K562 (cell line): ENCODE measurements around the gene CFL1. TPM values are rescaled to one million over a fixed set of nuclear protein-coding genes. Genes with fewer than 3 reads are reported as not detected.

ENCODE experiments used
- ATAC-seq: fragments of 200-7000 bp; cut with Tn5 transposase; 3 replicates; pipeline ENCODE4 v1.9.1; 2020; ENCODE audit warnings: moderate library complexity
- BruUV-seq: library from RNA; stranded (reverse); fragments of 400-500 nt; replicated peaks from 2 replicates; lab custom pipeline; 2021; lab: Mats Ljungman, UMichigan
- CTCF ChIA-PET: fragments of 300-600 bp; formaldehyde crosslinking; extraction: SDS; loops from one replicate; lab custom pipeline; 2021; ENCODE audit warnings: low intra/inter-chr PET ratio; lab: Yijun Ruan, JAX
- POLR2A ChIA-PET: fragments of 300-600, 350-650 bp; sonication (Branson Sonifier 250); formaldehyde crosslinking; extraction: SDS; loops from one replicate; lab custom pipeline; 2021; ENCODE audit warnings: antibody characterized with exemption, inconsistent platforms; lab: Yijun Ruan, JAX
- DNase-seq, 4 experiments: peaks; one replicate each; pipeline versions ENCODE4 v3.0.0 to v3.0.0-alpha.2; 2011 to 2018; ENCODE audit warnings: low spot score in 3 of 4, mixed read lengths in 3 of 4; ENCODE audit errors: extremely low read depth in 1 of 4
- FAIRE-seq: peaks from 2 replicates; lab custom pipeline; 2011; peaks lifted over from hg19 to GRCh38; lab: Jason Lieb, UNC
- H2AFZ ChIP-seq: 2 replicates; pipeline ENCODE4 v1.6.0; 2011; ENCODE audit warnings: low read depth, low read length, control low read depth, inconsistent platforms
- H3K27ac ChIP-seq: fragments of 200-600 bp; 3 replicates; pipeline ENCODE4 v1.8.0; 2011; ENCODE audit warnings: low read depth, mild to moderate bottlenecking, control low read depth, inconsistent platforms, low read length, moderate library complexity, mixed read lengths; ENCODE audit errors: extremely low read depth
- H3K27me3 ChIP-seq, 2 experiments: fragments of 300-600 bp in 1 of 2; 2 replicates in 1 of 2; 3 replicates in 1 of 2; pipeline versions ENCODE4 v1.6.0 to v1.8.0; 2011; ENCODE audit warnings: inconsistent platforms in 2 of 2, low read length in 2 of 2, mild to moderate bottlenecking in 1 of 2, mixed read lengths in 1 of 2, moderate library complexity in 1 of 2; ENCODE audit not compliant: control insufficient read depth in 2 of 2, insufficient read depth in 2 of 2
- H3K36me3 ChIP-seq: fragments of 300-600 bp; 3 replicates; pipeline ENCODE4 v1.8.0; 2011; ENCODE audit warnings: mild to moderate bottlenecking, low read length, inconsistent platforms; ENCODE audit not compliant: control insufficient read depth, insufficient read depth
- H3K4me1 ChIP-seq, 2 experiments: fragments of 200-600 bp in 1 of 2; replicated peaks in 1 of 2; 2 replicates in 1 of 2; 3 replicates in 1 of 2; pipeline versions ENCODE4 v1.5.1 to v1.8.0; 2011; ENCODE audit warnings: inconsistent platforms in 2 of 2, low read length in 2 of 2, mild to moderate bottlenecking in 1 of 2, mixed read lengths in 1 of 2, moderate library complexity in 1 of 2; ENCODE audit not compliant: control insufficient read depth in 2 of 2, insufficient read depth in 2 of 2
- H3K4me2 ChIP-seq: 2 replicates; pipeline ENCODE4 v1.6.1; 2011; ENCODE audit warnings: low read length, control low read depth, inconsistent platforms, mixed read lengths; ENCODE audit not compliant: insufficient read depth
- H3K4me3 ChIP-seq: fragments of 200-600 bp; sonication (generic), shearing (Covaris generic); 2 replicates; pipeline ENCODE4 v1.5.1; 2016; ENCODE audit warnings: control low read depth, inconsistent platforms
- H3K79me2 ChIP-seq: fragments of 200-600 bp; 3 replicates; pipeline ENCODE4 v1.8.0; 2011; ENCODE audit warnings: low read length, inconsistent platforms; ENCODE audit not compliant: control insufficient read depth, insufficient read depth
- H3K9ac ChIP-seq, 2 experiments: 2 replicates each; pipeline versions ENCODE4 v1.6.0 to v1.6.1; 2011; ENCODE audit warnings: low read depth in 2 of 2, low read length in 2 of 2, control low read depth in 1 of 2, inconsistent platforms in 1 of 2, mild to moderate bottlenecking in 1 of 2, mixed read lengths in 1 of 2; ENCODE audit not compliant: insufficient read depth in 1 of 2
- H3K9me1 ChIP-seq: one replicate; pipeline ENCODE4 v1.6.0; 2011; ENCODE audit warnings: inconsistent platforms, mild to moderate bottlenecking, low read length, moderate library complexity; ENCODE audit not compliant: control insufficient read depth, insufficient read depth
- H3K9me3 ChIP-seq: replicated peaks from 2 replicates; pipeline ENCODE4 v1.5.1; 2011; ENCODE audit warnings: low read depth, low read length, inconsistent platforms; ENCODE audit not compliant: control insufficient read depth, insufficient read depth
- H4K20me1 ChIP-seq: replicated peaks from 2 replicates; pipeline ENCODE4 v1.6.1; 2011; ENCODE audit warnings: low read length, inconsistent platforms, mixed read lengths; ENCODE audit not compliant: control insufficient read depth, insufficient read depth
- AFF1 ChIP-seq, 2 experiments: fragments of 450-650 bp; IDR thresholded peaks; 2 replicates each; pipeline ENCODE4 v1.6.1; 2018; ENCODE audit warnings: mild to moderate bottlenecking in 2 of 2, low read depth in 1 of 2; ENCODE audit not compliant: partially characterized antibody in 2 of 2
- BCOR ChIP-seq: fragments of 450-650 bp; IDR thresholded peaks from 2 replicates; pipeline ENCODE4 v1.6.1; 2016
- CBFA2T3 ChIP-seq: fragments of 450-650 bp; IDR thresholded peaks from 2 replicates; pipeline ENCODE4 v1.6.1; 2017
- CBX3 ChIP-seq, 2 experiments: IDR thresholded peaks; 1 replicate in 1 of 2; 2 replicates in 1 of 2; pipeline ENCODE4 v1.6.1; 2012; ENCODE audit warnings: inconsistent platforms in 2 of 2, low read length in 2 of 2, borderline replicate concordance in 1 of 2, control low read depth in 1 of 2
- CHCHD3 ChIP-seq: fragments of 250-450 bp; sonication (Bioruptor Pico); IDR thresholded peaks from 2 replicates; pipeline ENCODE4 v2.1.2; 2022; ENCODE audit warnings: mild to moderate bottlenecking
- HDAC1 ChIP-seq, 2 experiments: fragments of 450-650 bp; IDR thresholded peaks; 2 replicates each; pipeline ENCODE4 v1.6.1; 2016 to 2017; ENCODE audit warnings: inconsistent platforms in 1 of 2, mild to moderate bottlenecking in 1 of 2, moderate library complexity in 1 of 2
- SMARCA5 ChIP-seq: fragments of 450-650 bp; IDR thresholded peaks from 2 replicates; pipeline ENCODE4 v1.6.1; 2016
- THAP7 ChIP-seq: fragments of 250-450 bp; sonication (Bioruptor Pico); IDR thresholded peaks from 2 replicates; pipeline ENCODE4 v1.5.0; 2021
- ZFPM2 ChIP-seq: fragments of 250-450 bp; sonication (Bioruptor Pico); IDR thresholded peaks from 2 replicates; pipeline ENCODE4 v1.5.1; 2022; ENCODE audit warnings: mild to moderate bottlenecking
- ZNF224 ChIP-seq: sonication (generic); formaldehyde crosslinking; IDR thresholded peaks from 2 replicates; pipeline ENCODE4 v1.8.0; 2022; ENCODE audit warnings: mild to moderate bottlenecking, missing genetic modification reagents
- ZNF778 ChIP-seq: fragments of 450-650 bp; formaldehyde crosslinking; IDR thresholded peaks from 2 replicates; pipeline ENCODE4 v1.4.0; 2020; ENCODE audit warnings: mild to moderate bottlenecking, moderate library complexity
- WGBS: fragments of 100-300 bp; shearing (Covaris generic); methylation state at CpG from one replicate; pipeline ENCODE4 v1.1.6; 2016; ENCODE audit warnings: low coverage, mixed read lengths; ENCODE audit not compliant: insufficient coverage; ENCODE audit errors: missing lambda C conversion rate; 5-methylcytosine and 5-hydroxymethylcytosine counted together
- in situ Hi-C: fragments of 300-500 bp; cut with MboI; formaldehyde crosslinking; loops from 4 replicates; pipeline ENCODE4 v1.15.0; 2018; ENCODE audit warnings: inconsistent platforms, mixed read lengths
- intact Hi-C: fragments of 100-400 bp; cut with micrococcal nuclease; formaldehyde crosslinking; loops from 2 replicates; pipeline ENCODE4 v1.14.2; 2022
- polyA plus RNA-seq, 8 experiments: library from polyadenylated mRNA; depleted of rRNA in 4 of 8; stranded (reverse) in 5 of 8; unstranded in 3 of 8; fragments of >200 nt; fragmentation: Nextera tagmentation in 2 of 8; fragmentation: Illumina TruSeq in 1 of 8; extraction: Ambion mirVana in 2 of 8; extraction: Trizol in 1 of 8; gene quantifications; 2 replicates each; pipeline versions ENCODE4 v1.2.1 to v1.2.3, GENCODE V29; 2011 to 2014; ENCODE audit warnings: inconsistent platforms in 1 of 8, missing spikeins in 1 of 8
- total RNA-seq, 7 experiments: library from RNA; depleted of rRNA in 6 of 7; stranded (reverse); fragments of >200 nt in 6 of 7; fragmentation: Illumina TruSeq in 2 of 7; extraction: Trizol in 2 of 7; gene quantifications; 2 replicates each; pipeline versions ENCODE4 v1.2.1 to v1.2.3, GENCODE V29; 2011 to 2021; ENCODE audit warnings: low replicate concordance in 1 of 7

CFL1 gene
- total and polyA plus RNA-seq, 9 of the 15 experiments (the other 6 are each of a cell fraction or from before 2014, with no cell fraction given): 105 to 1,101 (median 859) TPM

GRCh38 chr11:65859095-65859811 is 1.3 kb upstream of the CFL1 start (continued):
- peak in 1 of 2 experiments; percentile 58 for TF ChIP-seq AFF1 (IDR thresholded peaks at IDR 0.05; ENCODE audit: low read depth in 1 of 2, partially characterized antibody in 2 of 2)
- no peak for TF ChIP-seq SMARCA5
- peak; percentile 68; the same call in 1 of the 2 replicates for TF ChIP-seq CHCHD3 (CRISPR knock-in tag)
- no peak for TF ChIP-seq CBX3 (IDR thresholded peaks at IDR 0.05; ENCODE audit: borderline replicate concordance in 1 of 2, low read length in 2 of 2)

- intact Hi-C loops: loop anchor here (5.0 kb wide), 1 partner anchor 44 kb away; the partner anchor contains the start of gene FOSL1
- H3K4me2 ChIP-seq: peak overlapping the region; percentile 95
- peaks cover 11% of the 10 kb centered on the region for H3K9me1 ChIP-seq
- ATAC-seq (no peak), DNase-seq (no peak), FAIRE-seq (no peak)
- under 1% methylated on average over 10 of the region's 10 CpGs for WGBS
- in situ Hi-C loops: no loop called here
- H3K27ac ChIP-seq: peak overlapping the region; percentile 96
- peaks cover 14 to 71% of the 10 kb centered on the region in 2 experiments for H3K4me1 ChIP-seq
- BruUV-seq: TSS peak; percentile 23
- peak overlapping the region; percentile 99 to 100 for H3K9ac ChIP-seq
- H4K20me1 ChIP-seq: peaks cover 22% of the 10 kb centered on the region
- H3K9me3 ChIP-seq: no peaks in the 10 kb centered on the region
- POLR2A ChIA-PET: interaction anchor here (0.6 to 5.6 kb wide), 31 partner anchors 9 to 791 kb away, joined by 3 to 151 read pairs (median 4); partner anchors contain the start of genes AP5B1, CCDC85B, FIBP and FOSL1
- H2AFZ ChIP-seq: peak overlapping the region; percentile 69
- CTCF ChIA-PET: interaction anchor here (1.1 kb wide), 1 partner anchor 41 kb away, joined by 4 read pairs; no protein-coding TSS in a partner anchor
- peaks cover 68% of the 10 kb centered on the region for H3K79me2 ChIP-seq
- peaks cover 57% of the 10 kb centered on the region for H3K36me3 ChIP-seq
- no peaks in the 10 kb centered on the region; a peak in 1 of 5 replicates for H3K27me3 ChIP-seq
- peak overlapping the region; percentile 95 for H3K4me3 ChIP-seq
- TF ChIP-seq BCOR (0 out of 2 replicates have a peak, but pooled peaks have one; percentile 7), CBFA2T3 (no peak), ZFPM2 (CRISPR knock-in tag) (peak; percentile 45; the same call in 1 of the 2 replicates), CHCHD3 (CRISPR knock-in tag) (0 out of 2 replicates have a peak, but pooled peaks have one; percentile 44), THAP7 (CRISPR knock-in tag) (no peak), ZNF224 (CRISPR knock-in tag) (no peak), ZNF778 (CRISPR knock-in tag) (no peak), HDAC1 (IDR thresholded peaks at IDR 0.05) (peak in 1 of 2 experiments; percentile 45; a peak in 2 of 4 replicates)
These were observed 704 bp upstream of the CFL1 start for GRCh38 chr11:65858681-65859087.
